ENCODE data around the gene MYO1E.

Gene MYO1E

GRCh38 chr15:59160880-59161593, 211.6 kb downstream of the MYO1E start:
- Histone ChIP-seq H3K36me3 (ENCODE audit: control insufficient read depth, insufficient read depth, low read length) (no peaks in the 10 kb centered on the region), H3K9ac (no peak overlapping the region), H2AFZ (no peak overlapping the region), H3K9me3 (ENCODE audit: control insufficient read depth, low read length) (no peaks in the 10 kb centered on the region), H3K27me3 (ENCODE audit: control insufficient read depth, insufficient read depth, low read length) (no peaks in the 10 kb centered on the region), H3K79me2 (no peaks in the 10 kb centered on the region), H3K27ac (no peak overlapping the region), H3K4me3 (ENCODE audit: low read depth, low read length) (no peak overlapping the region), H3K4me1 (no peaks in the 10 kb centered on the region), H3K4me2 (ENCODE audit: low read length) (no peak overlapping the region)
- TF ChIP-seq CTCF (IDR thresholded peaks at IDR 0.05): no peak

GRCh38 chr15:59159210-59159609, 213.5 kb downstream of the MYO1E start:
- H3K79me2 ChIP-seq: no peaks in the 10 kb centered on the region
- H3K27me3 ChIP-seq (ENCODE audit: control insufficient read depth, insufficient read depth, low read length): no peaks in the 10 kb centered on the region
- H3K9ac ChIP-seq: no peak overlapping the region
- no peaks in the 10 kb centered on the region for H3K36me3 ChIP-seq (ENCODE audit: control insufficient read depth, insufficient read depth, low read length)
- no peak overlapping the region for H2AFZ ChIP-seq
- H3K27ac ChIP-seq: no peak overlapping the region
- no peak overlapping the region for H3K4me3 ChIP-seq (ENCODE audit: low read depth, low read length)
- H3K4me2 ChIP-seq (ENCODE audit: low read length): no peak overlapping the region
- H3K9me3 ChIP-seq (ENCODE audit: control insufficient read depth, low read length): no peaks in the 10 kb centered on the region
- TF ChIP-seq CTCF (IDR thresholded peaks at IDR 0.05): no peak
- H3K4me1 ChIP-seq: no peaks in the 10 kb centered on the region

- Histone ChIP-seq H3K27ac (no peak overlapping the region), H2AFZ (no peak overlapping the region), H3K4me3 (ENCODE audit: low read depth, low read length) (no peak overlapping the region), H3K4me1 (no peaks in the 10 kb centered on the region), H3K36me3 (ENCODE audit: control insufficient read depth, insufficient read depth, low read length) (no peaks in the 10 kb centered on the region), H3K27me3 (ENCODE audit: control insufficient read depth, insufficient read depth, low read length) (no peaks in the 10 kb centered on the region), H3K9me3 (ENCODE audit: control insufficient read depth, low read length) (no peaks in the 10 kb centered on the region), H3K4me2 (ENCODE audit: low read length) (no peak overlapping the region), H3K9ac (no peak overlapping the region), H3K79me2 (no peaks in the 10 kb centered on the region)
- TF ChIP-seq CTCF (IDR thresholded peaks at IDR 0.05): no peak
These were observed 214.0 kb downstream of the MYO1E start for GRCh38 chr15:59158701-59159034.

- no peak overlapping the region for H3K4me3 ChIP-seq (ENCODE audit: low read depth, low read length)
- H3K4me2 ChIP-seq (ENCODE audit: low read length): no peak overlapping the region
- no peak overlapping the region for H3K9ac ChIP-seq
- no peak for TF ChIP-seq CTCF (IDR thresholded peaks at IDR 0.05)
- H3K36me3 ChIP-seq (ENCODE audit: control insufficient read depth, insufficient read depth, low read length): no peaks in the 10 kb centered on the region
- H3K9me3 ChIP-seq (ENCODE audit: control insufficient read depth, low read length): no peaks in the 10 kb centered on the region
- H3K27me3 ChIP-seq (ENCODE audit: control insufficient read depth, insufficient read depth, low read length): no peaks in the 10 kb centered on the region
- no peak overlapping the region for H2AFZ ChIP-seq
- no peaks in the 10 kb centered on the region for H3K4me1 ChIP-seq
- no peak overlapping the region for H3K27ac ChIP-seq
- H3K79me2 ChIP-seq: no peaks in the 10 kb centered on the region
These were observed 214.6 kb downstream of the MYO1E start for GRCh38 chr15:59157840-59158700.

All from parathyroid adenoma (tissue), 2 donors.